Prostate gland (tissue), 2 donors: ENCODE results near the gene ITM2C.

ENCODE experiments used
- CTCF ChIP-seq, 4 experiments: fragments of 200-600 bp in 2 of 4; fragments of 450-650 bp in 2 of 4; sonication (generic) in 2 of 4; IDR thresholded peaks; 1 replicate in 3 of 4; 2 replicates in 1 of 4; pipeline ENCODE4 v1.5.1; 2016 to 2019; ENCODE audit warnings: antibody characterized with exemption in 4 of 4, mild to moderate bottlenecking in 2 of 4, moderate library complexity in 2 of 4
- POLR2A ChIP-seq: fragments of 450-650 bp; IDR thresholded peaks from one replicate; pipeline ENCODE4 v1.6.1; 2016; ENCODE audit warnings: antibody characterized with exemption, mild to moderate bottlenecking

- TF ChIP-seq CTCF (IDR thresholded peaks at IDR 0.05) (no peak), POLR2A (no peak)
Observed at GRCh38 chr2:230842473-230842872, 22.3 kb upstream of the ITM2C start.
